Ishikawa (cell line): ENCODE data around the gene MFSD6L.

Source experiments
- CEBPB ChIP-seq: IDR thresholded peaks from 2 replicates; pipeline ENCODE4 v1.6.1; 2012
- CREB1 ChIP-seq: IDR thresholded peaks from 2 replicates; pipeline ENCODE4 v1.6.1; 2012; ENCODE audit warnings: low read depth
- EGR1 ChIP-seq: IDR thresholded peaks from 2 replicates; pipeline ENCODE4 v1.6.1; 2012
- EP300 ChIP-seq: IDR thresholded peaks from 2 replicates; pipeline ENCODE4 v1.6.1; 2012; ENCODE audit warnings: borderline replicate concordance
- FOXM1 ChIP-seq: IDR thresholded peaks from 2 replicates; pipeline ENCODE4 v1.6.1; 2012; ENCODE audit warnings: low read depth, borderline replicate concordance
- MAX ChIP-seq: IDR thresholded peaks from 2 replicates; pipeline ENCODE4 v1.6.1; 2012
- NFIC ChIP-seq: IDR thresholded peaks from 2 replicates; pipeline ENCODE4 v1.6.1; 2012
- RAD21 ChIP-seq: IDR thresholded peaks from 2 replicates; pipeline ENCODE4 v1.6.1; 2012; ENCODE audit warnings: low read depth
- REST ChIP-seq: IDR thresholded peaks from 2 replicates; pipeline ENCODE4 v1.6.1; 2012; ENCODE audit warnings: low read depth, mild to moderate bottlenecking
- TAF1 ChIP-seq: IDR thresholded peaks from 2 replicates; pipeline ENCODE4 v1.6.1; 2012; ENCODE audit warnings: low read depth, mild to moderate bottlenecking
- TCF12 ChIP-seq: IDR thresholded peaks from 2 replicates; pipeline ENCODE4 v1.6.1; 2012; ENCODE audit warnings: low read depth
- TEAD4 ChIP-seq: IDR thresholded peaks from 2 replicates; pipeline ENCODE4 v1.6.1; 2012
- USF1 ChIP-seq: IDR thresholded peaks from 2 replicates; pipeline ENCODE4 v1.6.1; 2012
- YY1 ChIP-seq: IDR thresholded peaks from 2 replicates; pipeline ENCODE4 v1.6.1; 2012; ENCODE audit warnings: low read depth
- ZBTB7A ChIP-seq: IDR thresholded peaks from 2 replicates; pipeline ENCODE4 v1.6.1; 2012; ENCODE audit warnings: low read depth

MFSD6L gene

GRCh38 chr17:8799570-8800212 is 526 bp upstream of the MFSD6L start:
- no peak for TF ChIP-seq TAF1
- no peak for TF ChIP-seq TCF12
- no peak for TF ChIP-seq EP300
- no peak for TF ChIP-seq FOXM1
- no peak for TF ChIP-seq NFIC
- no peak for TF ChIP-seq TEAD4
- no peak for TF ChIP-seq ZBTB7A
- TF ChIP-seq MAX = no peak
- no peak for TF ChIP-seq EGR1
- no peak for TF ChIP-seq CREB1
- no peak for TF ChIP-seq CEBPB
- no peak for TF ChIP-seq USF1

GRCh38 chr17:8798176-8798845 is 854 bp downstream of the MFSD6L start:
- TF ChIP-seq EGR1 = no peak
- no peak for TF ChIP-seq EP300
- no peak for TF ChIP-seq TEAD4
- no peak for TF ChIP-seq TCF12
- TF ChIP-seq MAX = no peak
- TF ChIP-seq USF1 = no peak
- no peak for TF ChIP-seq CEBPB
- TF ChIP-seq FOXM1 = no peak
- TF ChIP-seq RAD21 = no peak
- TF ChIP-seq NFIC = no peak
- no peak for TF ChIP-seq TAF1
- no peak for TF ChIP-seq CREB1
- TF ChIP-seq YY1 = no peak
- no peak for TF ChIP-seq REST
- no peak for TF ChIP-seq ZBTB7A

- TF ChIP-seq NFIC (no peak), EGR1 (no peak), TEAD4 (no peak), REST (no peak), FOXM1 (no peak), USF1 (no peak), RAD21 (no peak), YY1 (no peak), TCF12 (no peak)
These were observed 1.5 kb downstream of the MFSD6L start for GRCh38 chr17:8797621-8798175.

- TF ChIP-seq TEAD4 = no peak
- no peak for TF ChIP-seq REST
- TF ChIP-seq MAX = no peak
- TF ChIP-seq CEBPB = no peak
- TF ChIP-seq USF1 = no peak
- no peak for TF ChIP-seq FOXM1
- TF ChIP-seq CREB1 = no peak
- no peak for TF ChIP-seq EGR1
- no peak for TF ChIP-seq EP300
- TF ChIP-seq ZBTB7A = no peak
- no peak for TF ChIP-seq TCF12
- no peak for TF ChIP-seq NFIC
- TF ChIP-seq RAD21 = no peak
- no peak for TF ChIP-seq YY1
- no peak for TF ChIP-seq TAF1
These were observed 4.5 kb downstream of the MFSD6L start for GRCh38 chr17:8794636-8795035.
